Heart left ventricle (tissue), 16 donors: ENCODE results near the gene GNAQ. TPM values are rescaled to one million over a fixed set of nuclear protein-coding genes. Genes with fewer than 3 reads are reported as not detected.

ENCODE experiments used
- ATAC-seq, 4 donors: fragments of 200-7000 bp; cut with Tn5 transposase; one replicate each; pipeline ENCODE4 v1.9.1; 2020 to 2022; ENCODE audit warnings: moderate library complexity in 4 of 4, mild to moderate bottlenecking in 3 of 4, moderate number of reproducible peaks in 1 of 4
- DNase-seq, 5 donors: peaks; one replicate each; pipeline ENCODE4 v3.0.0-alpha.2; 2020
- H3K27ac ChIP-seq, 12 donors: fragments of 200-600 bp; sonication (generic) in 4 of 12; one replicate each; pipeline versions ENCODE4 v1.5.0 to v1.8.0; 2016 to 2022; ENCODE audit warnings: mild to moderate bottlenecking in 2 of 12
- H3K27me3 ChIP-seq, 9 donors: fragments of 200-600 bp; sonication (generic) in 2 of 9; one replicate each; pipeline versions ENCODE4 v1.5.1 to v1.8.0; 2016 to 2022; ENCODE audit warnings: mild to moderate bottlenecking in 3 of 9
- H3K36me3 ChIP-seq, 9 donors: fragments of 200-600 bp; sonication (generic) in 2 of 9; one replicate each; pipeline versions ENCODE4 v1.5.0 to v1.8.0; 2018 to 2022; ENCODE audit warnings: mild to moderate bottlenecking in 2 of 9
- H3K4me1 ChIP-seq, 12 donors: fragments of 200-600 bp; sonication (generic) in 4 of 12; one replicate each; pipeline versions ENCODE4 v1.5.0 to v1.8.0; 2016 to 2022; ENCODE audit warnings: mild to moderate bottlenecking in 3 of 12
- H3K4me3 ChIP-seq, 12 donors: fragments of 200-600 bp; sonication (generic) in 4 of 12; one replicate each; pipeline versions ENCODE4 v1.5.0 to v1.8.0; 2017 to 2022; ENCODE audit warnings: mild to moderate bottlenecking in 9 of 12, moderate library complexity in 4 of 12
- H3K9me3 ChIP-seq, 12 donors: fragments of 200-600 bp; sonication (generic) in 4 of 12; one replicate each; pipeline versions ENCODE4 v1.5.0 to v1.8.0; 2016 to 2022; ENCODE audit warnings: mild to moderate bottlenecking in 1 of 12
- CTCF ChIP-seq, 12 donors: fragments of 200-600 bp; sonication (generic) in 4 of 12; IDR thresholded peaks; one replicate each; pipeline versions ENCODE4 v1.5.0 to v1.8.0; 2018 to 2022; ENCODE audit warnings: antibody characterized with exemption in 12 of 12, mild to moderate bottlenecking in 5 of 12
- POLR2A ChIP-seq, 2 donors: fragments of 450-650 bp; IDR thresholded peaks; one replicate each; pipeline ENCODE4 v1.6.1; 2017; ENCODE audit warnings: antibody characterized with exemption in 2 of 2, mild to moderate bottlenecking in 2 of 2, moderate library complexity in 2 of 2
- WGBS, 4 donors: extraction: QIAGEN DNeasy Blood & Tissue Kit in 2 of 4; methylation state at CpG; one replicate each; pipeline versions ENCODE4 v1.1.5 to v1.1.7; 2013 to 2018; 5-methylcytosine and 5-hydroxymethylcytosine counted together
- intact Hi-C, 10 donors: fragments of 100-400 bp; cut with DNase I; formaldehyde crosslinking; loops; one replicate each; pipeline versions ENCODE4 v1.11.1 to v1.14.2; 2022
- polyA plus RNA-seq, 2 donors: library from polyadenylated mRNA; stranded (reverse); fragments of 200-250 nt; gene quantifications; one replicate each; pipeline ENCODE4 v1.2.3, GENCODE V29; 2013
- total RNA-seq, 9 donors: library from RNA; depleted of rRNA in 2 of 9; stranded (reverse); fragments of >200 nt in 2 of 9; fragmentation: NEBNext Ultra II Directional in 3 of 9; extraction: Animal tissue kit (Norgen Biotek cat#: 25700) in 3 of 9; gene quantifications; one replicate each; pipeline versions ENCODE4 v1.1.0 to v1.2.4, GENCODE V29; 2016 to 2023
- donor health status: ischemic (EF 13 %, LVEDD 7.1; RV severe dilation, severe dysfunction).
- donor health status: healthy with polysubstance abuse.
- donor health status: DM: no; HTN: yes; CAD: no.
- donor health status: DM: no; HTN: no; CAD: no.
- donor health status: ischemic (EF 25% LVEDD 6.9; RV normal size, moderate dysfunction).
- donor health status: ischemic (EF 25% LVEDD 5.7; RV mildly dilated, moderate dysfunction).
- donor health status: healthy.
- donor health status: DM: yes; HTN: yes; CAD: no.
- donor health status: ischemic (EF 35%, LVEDD 5.7; RV mildly dilated, moderate dysfunction).
- donor health status: nonischemic (EF 11% LVEDD 7.7; RV severe dilation, severe dysfunction).
- donor health status: DM: yes; HTN: yes; CAD: no.
- donor health status: PGD.
- donor health status: ischemic (EF 29% LVEDD 5.4; RV normal size, mild dysfunction).
- donor health status: nonischemic (EF 23%, LVEDD 6.1; RV moderate dilation, normal function).

Gene GNAQ
- total and polyA plus RNA-seq, 11 donors = 4.8 to 34.1 (median 11.3) TPM

DNA sequence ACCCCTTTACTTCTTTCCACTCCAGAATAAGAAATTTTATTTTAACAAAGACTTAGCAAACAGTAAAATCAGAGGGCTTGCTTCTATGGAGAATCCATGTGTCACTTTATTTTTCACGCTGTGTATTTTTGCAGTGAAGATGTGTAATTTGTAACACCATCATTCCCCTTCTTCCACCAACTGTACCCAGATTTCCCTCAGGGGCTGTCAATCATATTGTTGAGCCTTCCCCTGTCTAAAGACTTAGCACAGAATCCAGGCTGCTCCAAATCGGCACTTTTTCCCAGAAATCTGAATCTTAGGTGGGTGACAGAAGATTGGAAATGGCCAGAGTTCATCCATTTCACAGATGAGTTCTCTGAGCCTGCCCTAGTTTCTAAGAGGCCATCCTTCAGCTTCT is 115.9 kb downstream of the GNAQ start:
- intact Hi-C loops = loop anchor here in 2 of 10 donors (5.0 to 10.0 kb wide), 2 partner anchors 47 to 61 kb away; no protein-coding TSS in a partner anchor
- Histone ChIP-seq H3K36me3 (peaks cover 0 to 30% (median 13%) of the 10 kb centered on the region in 9 donors), H3K27ac (peak overlapping the region in 1 of 12 donors; percentile 46), H3K27me3 (no peaks in the 10 kb centered on the region), H3K9me3 (no peaks in the 10 kb centered on the region), H3K4me1 (peaks cover 0 to 49% (median 1%) of the 10 kb centered on the region in 12 donors), H3K4me3 (no peak overlapping the region)
- no peak for TF ChIP-seq POLR2A (IDR thresholded peaks at IDR 0.05)
- no peak for TF ChIP-seq CTCF (IDR thresholded peaks at IDR 0.05)
- no peak for ATAC-seq
- no peak for DNase-seq
- WGBS, 4 donors = 88 to 97% (median 95%) methylated on average over 2 of the region's 2 CpGs

DNA sequence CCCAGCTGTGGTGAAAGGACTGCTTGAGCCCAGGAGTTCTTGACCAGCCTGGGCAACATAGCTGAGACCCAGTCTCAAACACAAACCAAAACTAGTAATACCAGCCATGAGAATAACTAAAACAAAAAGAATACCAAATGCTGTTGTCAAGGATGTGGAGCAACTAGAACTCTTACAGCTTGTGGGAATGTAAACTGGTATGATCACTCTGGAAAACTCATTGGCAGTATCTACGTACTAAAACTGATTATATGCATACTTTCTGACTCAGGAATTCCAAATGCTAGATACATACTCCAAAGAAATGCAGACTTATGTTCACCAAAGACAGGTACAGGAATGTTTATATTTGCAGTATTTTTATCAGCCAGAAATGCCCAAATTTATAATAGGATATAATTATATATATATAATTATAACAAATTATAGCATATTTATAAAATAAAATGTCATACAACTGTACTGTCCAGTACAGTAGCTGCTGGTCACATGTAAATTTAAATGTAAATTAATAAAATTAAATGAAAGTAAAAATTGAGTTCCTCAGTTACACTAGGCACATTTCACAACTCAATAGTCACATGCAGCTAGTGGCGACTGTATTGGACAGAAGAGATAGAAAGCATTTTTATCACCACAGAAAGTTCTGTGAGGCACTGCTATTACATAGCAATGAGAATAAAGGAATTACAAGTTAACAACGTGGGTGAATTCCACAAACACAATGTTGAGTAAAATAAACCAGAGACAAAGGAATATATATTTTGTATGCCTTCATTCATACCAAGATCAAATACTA is 118.5 kb downstream of the GNAQ start:
- H3K27ac ChIP-seq = peak overlapping the region in 1 of 12 donors; percentile 25
- H3K36me3 ChIP-seq = peaks cover 0 to 8% (median 0%) of the 10 kb centered on the region in 9 donors
- H3K27me3 ChIP-seq = no peaks in the 10 kb centered on the region
- H3K4me1 ChIP-seq = peaks cover 0 to 71% (median 7%) of the 10 kb centered on the region in 12 donors
- WGBS, 4 donors = 89 to 94% (median 91%) methylated on average over 3 of the region's 3 CpGs
- TF ChIP-seq CTCF (IDR thresholded peaks at IDR 0.05) (no peak), POLR2A (IDR thresholded peaks at IDR 0.05) (no peak)
- ATAC-seq (no peak), DNase-seq (no peak)
- intact Hi-C loops = loop anchor here in 1 of 10 donors (10.0 kb wide), 1 partner anchor 58 kb away; no protein-coding TSS in a partner anchor
- H3K9me3 ChIP-seq = no peaks in the 10 kb centered on the region
- no peak overlapping the region for H3K4me3 ChIP-seq

GRCh38 chr9:77911928-77912327 is 119.7 kb downstream of the GNAQ start:
- no peaks in the 10 kb centered on the region for H3K27me3 ChIP-seq
- H3K36me3 ChIP-seq = peaks cover 0 to 8% (median 0%) of the 10 kb centered on the region in 9 donors
- DNase-seq (no peak), ATAC-seq (no peak)
- WGBS, 4 donors = 72 to 96% (median 93%) methylated on average over 2 of the region's 2 CpGs
- no peak overlapping the region for H3K4me3 ChIP-seq
- intact Hi-C loops = loop anchor here in 1 of 10 donors (10.0 kb wide), 1 partner anchor 57 kb away; no protein-coding TSS in a partner anchor
- no peak for TF ChIP-seq CTCF (IDR thresholded peaks at IDR 0.05)
- no peak for TF ChIP-seq POLR2A (IDR thresholded peaks at IDR 0.05)
- no peaks in the 10 kb centered on the region for H3K9me3 ChIP-seq
- H3K27ac ChIP-seq = no peak overlapping the region
- peaks cover 0 to 73% (median 7%) of the 10 kb centered on the region in 12 donors for H3K4me1 ChIP-seq

- H3K36me3 ChIP-seq = peaks cover 0 to 8% (median 0%) of the 10 kb centered on the region in 9 donors
- intact Hi-C loops = loop anchor here in 1 of 10 donors (10.0 kb wide), 1 partner anchor 55 kb away; no protein-coding TSS in a partner anchor
- H3K9me3 ChIP-seq = no peaks in the 10 kb centered on the region
- no peak overlapping the region for H3K4me3 ChIP-seq
- H3K4me1 ChIP-seq = peaks cover 0 to 80% (median 6%) of the 10 kb centered on the region in 12 donors
- TF ChIP-seq POLR2A (IDR thresholded peaks at IDR 0.05) = no peak
- no peak for TF ChIP-seq CTCF (IDR thresholded peaks at IDR 0.05)
- WGBS, 4 donors = 62 to 75% (median 70%) methylated on average over 5 of the region's 5 CpGs
- ATAC-seq (no peak), DNase-seq (no peak)
- H3K27me3 ChIP-seq = no peaks in the 10 kb centered on the region
- peak overlapping the region in 1 of 12 donors; percentile 11 for H3K27ac ChIP-seq
Measured at GRCh38 chr9:77910194-77910621, 121.4 kb downstream of the GNAQ start.
